Bone marrow (tissue), 2 donors: Measurements from ENCODE around the gene AMBRA1.
A peak's percentile ranks its signal among the peaks of the same experiment; 100 is the strongest.

Experiments
- DNase-seq, 2 donors: peaks; one replicate each; lab custom pipeline; 2025; lab: John Stamatoyannopoulos, UW

The AMBRA1 gene

DNA sequence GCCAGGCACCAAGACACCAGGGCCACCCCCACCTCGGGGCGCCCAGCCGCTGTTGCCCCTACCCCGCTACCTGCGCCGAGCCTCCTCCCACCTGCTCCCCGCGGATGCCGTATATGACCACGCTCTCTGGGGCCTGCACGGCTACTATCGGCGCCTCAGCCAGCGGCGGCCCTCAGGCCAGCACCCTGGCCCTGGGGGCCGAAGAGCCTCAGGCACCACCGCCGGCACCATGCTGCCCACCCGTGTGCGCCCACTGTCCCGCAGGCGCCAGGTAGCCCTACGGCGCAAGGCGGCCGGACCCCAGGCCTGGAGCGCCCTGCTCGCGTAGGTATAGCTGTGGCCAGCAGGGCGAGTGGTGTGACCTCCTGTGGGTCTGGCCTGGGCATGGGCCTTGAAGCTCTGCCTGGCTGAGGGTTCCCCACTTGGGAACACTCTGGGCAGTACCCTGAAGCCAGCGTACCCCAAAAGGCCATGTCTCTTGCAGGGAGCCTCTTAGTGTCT, 227.1 kb downstream of the AMBRA1 start:
- no peak for DNase-seq

- no peak for DNase-seq
Observed at GRCh38 chr11:46366260-46366659, 227.6 kb downstream of the AMBRA1 start.

- DNase-seq: no peak
Observed at GRCh38 chr11:46364791-46365190, 229.0 kb downstream of the AMBRA1 start.

DNA sequence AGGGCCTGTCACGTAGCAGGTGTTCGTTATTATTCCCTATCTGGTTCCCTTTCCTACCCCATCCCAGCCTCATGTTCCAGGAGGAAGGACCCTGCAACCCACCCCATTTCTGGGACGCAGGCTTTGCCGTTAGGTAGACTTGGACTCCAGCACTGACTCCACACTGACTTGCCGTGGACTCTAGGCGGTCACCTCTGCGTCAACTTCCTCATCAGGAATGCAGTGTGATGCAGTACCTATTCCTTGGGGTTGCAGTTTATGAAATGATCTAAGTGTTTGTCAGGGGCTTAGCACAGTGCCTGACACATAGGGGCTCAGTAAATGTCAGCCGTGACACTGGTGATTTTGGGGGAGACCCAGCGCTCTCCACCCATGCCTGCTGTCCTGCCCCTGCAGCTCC, 229.8 kb downstream of the AMBRA1 start:
- no peak for DNase-seq

DNA sequence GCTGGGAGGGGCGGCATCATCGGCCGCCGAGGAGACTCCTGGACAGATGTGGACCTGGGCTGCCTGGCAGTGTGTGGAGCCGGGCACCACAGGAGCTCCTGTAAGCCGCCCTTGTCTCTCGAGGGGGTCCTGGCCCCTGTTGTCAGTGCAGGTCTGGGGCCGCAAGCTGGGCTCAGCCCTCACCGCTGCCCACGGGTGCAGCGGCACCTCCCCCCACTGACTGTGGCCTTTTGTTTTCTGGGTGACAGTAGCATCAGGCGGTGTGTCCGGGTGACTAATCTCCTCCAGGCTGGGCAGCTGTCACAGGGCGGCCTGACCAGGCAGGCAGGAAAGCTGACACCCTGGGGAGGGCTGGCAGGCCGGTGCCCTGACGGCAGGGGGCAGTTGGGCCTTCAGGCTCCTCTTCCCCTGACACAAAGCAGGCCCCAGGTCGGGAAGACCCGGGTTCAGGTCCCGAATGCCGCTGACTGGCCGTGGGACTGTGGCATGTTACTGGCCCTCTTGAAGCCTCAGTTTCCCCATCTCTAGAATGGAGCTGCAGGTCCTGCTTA, 230.3 kb downstream of the AMBRA1 start:
- DNase-seq: no peak

DNA sequence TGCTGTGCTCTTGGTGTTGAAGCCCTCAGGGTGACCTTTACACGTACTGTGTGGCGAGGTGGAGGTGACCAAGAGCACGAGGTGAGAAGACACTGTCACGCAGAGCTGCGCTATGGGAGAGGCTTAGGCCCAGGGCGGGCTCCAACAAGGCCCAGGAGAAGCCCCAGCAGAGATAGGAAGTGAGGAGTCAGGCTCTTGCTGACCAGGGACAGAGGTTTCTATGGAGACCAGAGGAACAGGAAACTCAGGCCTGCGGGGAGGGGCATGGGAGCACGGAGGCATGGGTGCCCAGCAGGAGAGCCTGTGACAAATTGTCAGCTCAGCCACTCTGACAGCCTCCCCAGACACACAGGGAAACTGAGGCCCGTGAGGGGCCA, 230.8 kb downstream of the AMBRA1 start:
- peak in 1 of 2 donors; percentile 56 for DNase-seq

DNA sequence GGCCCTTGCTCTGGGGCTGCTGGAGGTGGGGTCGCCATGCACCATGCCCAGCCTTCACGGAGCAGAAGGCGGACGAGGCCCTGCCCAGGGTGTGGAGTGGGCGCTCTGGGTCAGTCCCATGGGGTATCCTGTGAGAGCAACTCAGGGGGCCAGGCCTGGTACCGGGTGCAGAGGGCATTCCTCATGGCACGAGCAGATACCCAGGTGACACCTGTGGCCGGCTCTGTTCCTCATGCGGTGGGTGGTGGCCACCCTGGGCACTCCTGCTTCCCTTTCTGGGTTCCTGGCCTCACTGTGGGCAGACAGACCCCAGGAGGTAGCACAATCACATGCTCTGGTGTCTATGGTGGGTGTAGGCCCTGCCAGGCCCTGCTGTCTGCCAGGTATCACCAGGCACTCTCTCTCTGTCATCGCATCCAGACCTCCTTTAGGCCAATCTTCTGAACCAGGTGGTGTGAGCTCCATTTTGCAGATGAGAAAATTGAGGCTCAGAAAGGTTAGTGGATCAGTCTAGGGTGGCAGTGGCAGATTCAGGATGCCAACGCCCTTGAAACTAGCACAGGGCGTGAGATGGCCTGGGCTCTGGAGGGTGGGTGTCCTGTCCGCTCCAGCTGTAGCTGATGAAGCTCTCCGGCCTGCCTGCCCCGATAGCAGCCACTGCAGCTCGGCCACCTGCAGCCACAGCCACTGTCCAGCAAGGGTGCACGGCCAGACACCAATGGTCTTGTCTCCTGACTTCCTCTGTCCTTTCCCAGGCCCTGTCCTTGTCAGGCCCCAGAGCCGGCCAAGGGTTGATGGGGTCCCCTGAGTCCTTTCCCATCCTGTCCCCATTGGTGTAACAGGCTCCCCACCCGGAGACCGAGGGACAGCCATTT, 231.4 kb downstream of the AMBRA1 start:
- DNase-seq: no peak

DNA sequence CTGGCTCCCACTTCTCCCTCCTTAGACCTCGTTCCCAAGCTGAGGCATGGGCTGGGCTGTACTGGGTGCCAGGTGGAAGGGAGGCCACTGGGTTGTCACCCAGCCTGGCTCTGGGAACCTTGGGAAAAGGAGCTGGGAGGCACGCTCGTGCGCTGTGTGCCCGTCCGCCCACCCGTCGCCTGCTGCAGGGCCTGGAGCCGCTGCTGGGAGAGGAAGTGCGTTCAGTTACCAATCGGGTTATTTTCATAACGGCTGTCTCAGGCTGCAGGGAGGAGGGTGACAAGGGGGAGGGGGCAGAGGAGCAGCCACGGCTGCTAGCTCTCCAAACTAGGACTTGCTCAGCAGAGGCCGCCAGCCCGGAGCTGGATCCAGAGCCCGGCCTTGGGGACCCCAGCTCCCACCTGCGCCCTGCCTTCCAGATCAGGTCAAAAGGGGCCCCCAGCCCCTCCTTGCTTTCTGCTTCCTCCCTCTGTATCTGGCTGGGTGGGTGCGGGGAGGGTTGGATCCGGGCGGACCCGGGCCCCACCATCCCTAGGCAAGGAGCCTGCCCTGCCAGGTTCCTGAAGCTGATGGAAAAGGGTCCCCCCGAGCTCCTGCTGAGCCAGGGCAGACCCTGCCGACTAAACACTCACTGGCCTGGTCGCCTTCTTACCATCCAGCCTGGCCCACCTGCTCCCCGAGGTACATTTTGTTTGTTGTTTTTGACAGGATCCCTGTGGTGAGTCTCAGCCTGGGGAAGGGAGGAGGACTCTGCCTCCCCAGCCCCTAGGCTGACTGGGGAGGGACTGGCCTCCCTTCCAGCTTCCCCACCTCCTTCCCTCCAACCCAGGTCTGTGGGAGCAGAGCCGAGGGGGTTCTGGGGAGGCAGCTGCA, 232.3 kb downstream of the AMBRA1 start:
- peak; percentile 26 to 92 for DNase-seq

DNA sequence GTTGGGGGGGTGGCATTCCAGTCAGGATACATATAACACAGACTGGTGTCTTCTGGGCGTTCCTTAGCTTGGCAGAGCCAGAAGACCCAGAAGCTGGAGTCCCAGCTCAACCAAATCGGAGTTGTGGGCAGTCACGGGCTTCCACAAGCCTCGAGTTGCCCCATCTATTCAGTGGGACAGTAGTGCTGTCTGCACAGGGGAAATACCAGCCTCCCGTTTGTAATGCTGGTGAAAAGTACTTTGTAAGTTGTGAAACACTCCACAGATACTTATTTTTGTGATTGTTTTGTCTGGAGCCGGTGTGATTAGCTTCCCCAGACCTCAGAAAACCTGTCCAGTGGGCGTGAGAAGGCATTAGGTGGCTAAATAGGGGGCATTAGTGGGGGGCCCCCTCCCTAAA, 232.9 kb downstream of the AMBRA1 start:
- DNase-seq: no peak

- DNase-seq: no peak
Observed at GRCh38 chr11:46359953-46360352, 233.9 kb downstream of the AMBRA1 start.

- no peak for DNase-seq
Observed at GRCh38 chr11:46357483-46357936, 236.3 kb downstream of the AMBRA1 start.

- no peak for DNase-seq
Observed at GRCh38 chr11:46356924-46357482, 236.8 kb downstream of the AMBRA1 start.

DNA sequence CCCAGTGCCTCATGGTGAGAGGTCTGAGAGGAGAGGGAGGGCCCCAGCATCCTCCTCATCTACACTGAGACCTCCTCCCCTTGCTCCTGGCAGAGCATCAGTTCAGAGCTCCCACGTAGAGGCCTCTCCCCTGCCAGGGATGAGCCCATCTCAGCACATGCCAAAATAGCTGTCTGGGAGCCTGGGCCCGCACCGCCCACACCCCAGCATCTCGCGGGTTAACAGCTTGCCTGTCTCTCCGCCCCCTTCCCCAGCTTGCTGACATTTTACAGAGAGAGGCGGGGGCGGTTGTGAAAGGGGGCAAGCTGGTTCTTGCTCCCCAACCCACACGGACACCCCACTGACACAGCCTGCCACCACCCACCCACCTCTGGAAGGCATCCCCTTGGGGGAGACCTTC, 240.1 kb downstream of the AMBRA1 start:
- no peak for DNase-seq

GRCh38 chr11:46352063-46352841, 241.6 kb downstream of the AMBRA1 start:
- DNase-seq: peak in 1 of 2 donors; percentile 20

GRCh38 chr11:46351606-46352005, 242.2 kb downstream of the AMBRA1 start:
- DNase-seq: no peak

- DNase-seq: no peak
Observed at GRCh38 chr11:46351148-46351547, 242.7 kb downstream of the AMBRA1 start.

GRCh38 chr11:46350695-46351094, 243.1 kb downstream of the AMBRA1 start:
- DNase-seq: no peak

GRCh38 chr11:46348566-46349401, 245.0 kb downstream of the AMBRA1 start:
- DNase-seq: peak in 1 of 2 donors; percentile 18

- no peak for DNase-seq
Observed at GRCh38 chr11:46347637-46348311, 246.0 kb downstream of the AMBRA1 start.
